Progenitor cell of endocrine pancreas (in vitro differentiated cells): Measurements from ENCODE around the gene RAI2. TPM values are rescaled to one million over a fixed set of nuclear protein-coding genes. Genes with fewer than 3 reads are reported as not detected.

Experiments
- DNase-seq: peaks from one replicate; pipeline ENCODE4 v3.0.0; 2021; ENCODE audit warnings: low spot score; ENCODE audit not compliant: unreplicated experiment
- H3K27ac Mint-ChIP-seq: 2 replicates; pipeline ENCODE4 v1.8.0; 2021; ENCODE audit warnings: mild to moderate bottlenecking, moderate library complexity, mixed read lengths
- H3K27me3 Mint-ChIP-seq: 2 replicates; pipeline ENCODE4 v1.8.0; 2021; ENCODE audit warnings: mixed read lengths
- H3K36me3 Mint-ChIP-seq: 2 replicates; pipeline ENCODE4 v1.8.0; 2022; ENCODE audit warnings: mixed read lengths; ENCODE audit not compliant: insufficient read depth
- H3K4me1 Mint-ChIP-seq: 2 replicates; pipeline ENCODE4 v1.8.0; 2021; ENCODE audit warnings: low read depth, mixed read lengths
- H3K4me3 Mint-ChIP-seq: 2 replicates; pipeline ENCODE4 v1.8.0; 2021; ENCODE audit warnings: low read depth, mild to moderate bottlenecking, moderate library complexity, mixed read lengths
- H3K9me3 Mint-ChIP-seq: 2 replicates; pipeline ENCODE4 v1.8.0; 2021; ENCODE audit warnings: low read depth, mixed read lengths
- total RNA-seq: library from RNA; stranded (reverse); gene quantifications from 2 replicates; pipeline ENCODE4 v1.2.1, GENCODE V29; 2021
- TF ChIP-seq, protein P1 (sequence below): fragments of 200-600 bp; sonication (generic); IDR thresholded peaks from one replicate; pipeline ENCODE4 v1.5.0; 2021; ENCODE audit warnings: antibody characterized with exemption, mild to moderate bottlenecking; ENCODE audit not compliant: unreplicated experiment

The RAI2 gene
- total RNA-seq, 1 donor from 2014 or later = 7.0 TPM

GRCh38 chrX:17805120-17805519 lies 56.0 kb downstream of the RAI2 start:
- H3K36me3 Mint-ChIP-seq = no peaks in the 10 kb centered on the region
- H3K4me1 Mint-ChIP-seq = no peaks in the 10 kb centered on the region
- H3K27me3 Mint-ChIP-seq = no peaks in the 10 kb centered on the region
- no peak overlapping the region for H3K4me3 Mint-ChIP-seq
- no peak overlapping the region for H3K27ac Mint-ChIP-seq
- H3K9me3 Mint-ChIP-seq = peaks cover 8% of the 10 kb centered on the region
- no peak for DNase-seq
- TF ChIP-seq, protein P1, sequence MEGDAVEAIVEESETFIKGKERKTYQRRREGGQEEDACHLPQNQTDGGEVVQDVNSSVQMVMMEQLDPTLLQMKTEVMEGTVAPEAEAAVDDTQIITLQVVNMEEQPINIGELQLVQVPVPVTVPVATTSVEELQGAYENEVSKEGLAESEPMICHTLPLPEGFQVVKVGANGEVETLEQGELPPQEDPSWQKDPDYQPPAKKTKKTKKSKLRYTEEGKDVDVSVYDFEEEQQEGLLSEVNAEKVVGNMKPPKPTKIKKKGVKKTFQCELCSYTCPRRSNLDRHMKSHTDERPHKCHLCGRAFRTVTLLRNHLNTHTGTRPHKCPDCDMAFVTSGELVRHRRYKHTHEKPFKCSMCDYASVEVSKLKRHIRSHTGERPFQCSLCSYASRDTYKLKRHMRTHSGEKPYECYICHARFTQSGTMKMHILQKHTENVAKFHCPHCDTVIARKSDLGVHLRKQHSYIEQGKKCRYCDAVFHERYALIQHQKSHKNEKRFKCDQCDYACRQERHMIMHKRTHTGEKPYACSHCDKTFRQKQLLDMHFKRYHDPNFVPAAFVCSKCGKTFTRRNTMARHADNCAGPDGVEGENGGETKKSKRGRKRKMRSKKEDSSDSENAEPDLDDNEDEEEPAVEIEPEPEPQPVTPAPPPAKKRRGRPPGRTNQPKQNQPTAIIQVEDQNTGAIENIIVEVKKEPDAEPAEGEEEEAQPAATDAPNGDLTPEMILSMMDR = peak; percentile 30

- TF ChIP-seq, protein P1 = no peak
- no peak overlapping the region for H3K27ac Mint-ChIP-seq
Measured at GRCh38 chrX:17803449-17803848, 57.6 kb downstream of the RAI2 start.

DNA sequence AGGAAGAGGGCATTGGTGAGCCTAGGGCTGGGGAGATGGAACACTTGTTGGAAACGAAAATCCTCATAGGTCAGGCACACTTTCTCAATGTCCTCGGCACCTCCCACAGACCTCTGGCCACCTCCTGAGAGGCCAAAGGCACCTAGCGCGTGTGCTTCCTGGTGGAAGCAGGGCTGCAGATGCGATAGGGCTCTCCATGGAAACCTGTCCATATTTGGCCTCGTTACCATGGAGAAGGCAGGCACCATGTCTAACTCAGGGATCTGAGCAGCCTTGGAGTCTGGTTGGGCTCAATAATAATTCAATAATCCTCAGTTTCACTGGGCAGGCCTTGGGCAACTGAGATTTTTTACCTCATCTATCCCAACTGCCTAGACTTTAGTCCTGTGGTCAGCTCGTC lies 58.3 kb downstream of the RAI2 start:
- Mint-ChIP-seq H3K36me3 (no peaks in the 10 kb centered on the region), H3K27me3 (no peaks in the 10 kb centered on the region), H3K27ac (no peak overlapping the region), H3K4me1 (no peaks in the 10 kb centered on the region), H3K4me3 (no peak overlapping the region), H3K9me3 (peaks cover 4% of the 10 kb centered on the region)
- no peak for DNase-seq
- TF ChIP-seq, protein P1 = no peak

More at GRCh38 chrX:17803449-17803848, 57.6 kb downstream of the RAI2 start:
- no peaks in the 10 kb centered on the region for H3K27me3 Mint-ChIP-seq
- no peaks in the 10 kb centered on the region for H3K36me3 Mint-ChIP-seq
- peaks cover 4% of the 10 kb centered on the region for H3K9me3 Mint-ChIP-seq
- DNase-seq = no peak
- no peak overlapping the region for H3K4me3 Mint-ChIP-seq
- H3K4me1 Mint-ChIP-seq = no peaks in the 10 kb centered on the region

- Mint-ChIP-seq H3K36me3 (no peaks in the 10 kb centered on the region), H3K4me1 (no peaks in the 10 kb centered on the region), H3K4me3 (no peak overlapping the region), H3K27ac (no peak overlapping the region), H3K27me3 (no peaks in the 10 kb centered on the region), H3K9me3 (no peaks in the 10 kb centered on the region)
- DNase-seq = no peak
- TF ChIP-seq, protein P1 = no peak
Measured at GRCh38 chrX:17801431-17801830, 59.7 kb downstream of the RAI2 start.

DNA sequence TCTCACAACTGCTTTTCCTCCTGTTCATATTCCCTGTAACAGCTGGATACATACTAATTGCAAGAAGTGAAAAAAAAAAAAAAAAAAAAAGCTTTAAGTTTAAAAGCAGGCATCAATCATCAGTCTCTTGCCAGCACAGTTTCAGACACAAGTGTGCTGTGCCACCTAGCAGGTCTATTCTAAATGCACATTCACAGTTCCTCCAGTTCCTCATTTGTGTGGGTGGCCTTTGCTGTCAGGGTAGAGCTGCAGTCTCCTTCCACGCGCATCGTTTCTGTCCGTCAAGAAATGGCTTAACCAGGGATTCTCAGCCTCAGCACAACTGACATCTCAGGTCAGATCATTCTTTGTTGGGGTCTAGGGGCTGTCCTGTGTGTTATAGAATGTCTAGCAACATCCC lies 62.2 kb downstream of the RAI2 start:
- Mint-ChIP-seq H3K27ac (no peak overlapping the region), H3K36me3 (no peaks in the 10 kb centered on the region), H3K4me3 (no peak overlapping the region), H3K27me3 (no peaks in the 10 kb centered on the region), H3K4me1 (no peaks in the 10 kb centered on the region), H3K9me3 (peaks cover 5% of the 10 kb centered on the region)
- TF ChIP-seq, protein P1 = no peak
- DNase-seq = no peak
